ENCODE data around the gene ADAMTS17. TPM values are rescaled to one million over a fixed set of nuclear protein-coding genes. Genes with fewer than 3 reads are reported as not detected.

ADAMTS17 gene
- total RNA-seq, 1 experiment from 2014 or later: 1.5 TPM

- no peaks in the 10 kb centered on the region for H3K9me3 Mint-ChIP-seq (ENCODE audit: unreplicated experiment)
- Histone ChIP-seq H3K9me3 (no peaks in the 10 kb centered on the region), H3K4me1 (no peaks in the 10 kb centered on the region), H3K36me3 (ENCODE audit: control insufficient read depth, insufficient read depth, low read length) (no peaks in the 10 kb centered on the region), H3K4me3 (ENCODE audit: low read depth, low read length) (no peak overlapping the region), H3K27me3 (replicated peaks; ENCODE audit: control insufficient read depth, insufficient read depth, low read length) (no peaks in the 10 kb centered on the region)
- ChIA-PET CTCF (no interaction called here), POLR2A (no interaction called here)
- DNase-seq: no peak
- no peak overlapping the region for H3K27ac Mint-ChIP-seq (ENCODE audit: unreplicated experiment)
- no peaks in the 10 kb centered on the region for H3K36me3 Mint-ChIP-seq (ENCODE audit: insufficient read depth, unreplicated experiment)
- H3K4me3 Mint-ChIP-seq (ENCODE audit: unreplicated experiment): no peak overlapping the region
- H3K27me3 Mint-ChIP-seq (ENCODE audit: insufficient read depth, unreplicated experiment): no peaks in the 10 kb centered on the region
- TF ChIP-seq, protein P1, sequence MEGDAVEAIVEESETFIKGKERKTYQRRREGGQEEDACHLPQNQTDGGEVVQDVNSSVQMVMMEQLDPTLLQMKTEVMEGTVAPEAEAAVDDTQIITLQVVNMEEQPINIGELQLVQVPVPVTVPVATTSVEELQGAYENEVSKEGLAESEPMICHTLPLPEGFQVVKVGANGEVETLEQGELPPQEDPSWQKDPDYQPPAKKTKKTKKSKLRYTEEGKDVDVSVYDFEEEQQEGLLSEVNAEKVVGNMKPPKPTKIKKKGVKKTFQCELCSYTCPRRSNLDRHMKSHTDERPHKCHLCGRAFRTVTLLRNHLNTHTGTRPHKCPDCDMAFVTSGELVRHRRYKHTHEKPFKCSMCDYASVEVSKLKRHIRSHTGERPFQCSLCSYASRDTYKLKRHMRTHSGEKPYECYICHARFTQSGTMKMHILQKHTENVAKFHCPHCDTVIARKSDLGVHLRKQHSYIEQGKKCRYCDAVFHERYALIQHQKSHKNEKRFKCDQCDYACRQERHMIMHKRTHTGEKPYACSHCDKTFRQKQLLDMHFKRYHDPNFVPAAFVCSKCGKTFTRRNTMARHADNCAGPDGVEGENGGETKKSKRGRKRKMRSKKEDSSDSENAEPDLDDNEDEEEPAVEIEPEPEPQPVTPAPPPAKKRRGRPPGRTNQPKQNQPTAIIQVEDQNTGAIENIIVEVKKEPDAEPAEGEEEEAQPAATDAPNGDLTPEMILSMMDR (IDR thresholded peaks at IDR 0.05; ENCODE audit: insufficient read depth in 1 of 2, low read depth in 1 of 2, low read length in 1 of 2, severe bottlenecking in 1 of 2, unreplicated experiment in 1 of 2): no peak
- no peaks in the 10 kb centered on the region for H3K4me1 Mint-ChIP-seq (ENCODE audit: low read depth, unreplicated experiment)
- intact Hi-C loops (cut with micrococcal nuclease; ENCODE audit: unreplicated experiment): no loop called here
- no TSS peak for BruUV-seq (replicated peaks)
Observed at GRCh38 chr15:99974246-99974645, 367.5 kb downstream of the ADAMTS17 start.

- H3K27me3 Mint-ChIP-seq (ENCODE audit: insufficient read depth, unreplicated experiment): no peaks in the 10 kb centered on the region
- no peak overlapping the region for H3K4me3 ChIP-seq (ENCODE audit: low read depth, low read length)
- CTCF ChIA-PET: no interaction called here
- no peaks in the 10 kb centered on the region for H3K4me1 ChIP-seq
- no peak overlapping the region for H3K27ac Mint-ChIP-seq (ENCODE audit: unreplicated experiment)
- no peak overlapping the region for H3K4me3 Mint-ChIP-seq (ENCODE audit: unreplicated experiment)
- no peaks in the 10 kb centered on the region for H3K9me3 Mint-ChIP-seq (ENCODE audit: unreplicated experiment)
- H3K9me3 ChIP-seq: no peaks in the 10 kb centered on the region
- H3K36me3 Mint-ChIP-seq (ENCODE audit: insufficient read depth, unreplicated experiment): no peaks in the 10 kb centered on the region
- H3K36me3 ChIP-seq (ENCODE audit: control insufficient read depth, insufficient read depth, low read length): no peaks in the 10 kb centered on the region
- POLR2A ChIA-PET: no interaction called here
- no peaks in the 10 kb centered on the region for H3K4me1 Mint-ChIP-seq (ENCODE audit: low read depth, unreplicated experiment)
- intact Hi-C loops (cut with micrococcal nuclease; ENCODE audit: unreplicated experiment): no loop called here
- TF ChIP-seq, protein P1 (IDR thresholded peaks at IDR 0.05; ENCODE audit: insufficient read depth in 1 of 2, low read depth in 1 of 2, low read length in 1 of 2, severe bottlenecking in 1 of 2, unreplicated experiment in 1 of 2): no peak
- no peaks in the 10 kb centered on the region for H3K27me3 ChIP-seq (replicated peaks; ENCODE audit: control insufficient read depth, insufficient read depth, low read length)
- no TSS peak for BruUV-seq (replicated peaks)
- no peak for DNase-seq
Observed at GRCh38 chr15:99973351-99973750, 368.4 kb downstream of the ADAMTS17 start.

DNA sequence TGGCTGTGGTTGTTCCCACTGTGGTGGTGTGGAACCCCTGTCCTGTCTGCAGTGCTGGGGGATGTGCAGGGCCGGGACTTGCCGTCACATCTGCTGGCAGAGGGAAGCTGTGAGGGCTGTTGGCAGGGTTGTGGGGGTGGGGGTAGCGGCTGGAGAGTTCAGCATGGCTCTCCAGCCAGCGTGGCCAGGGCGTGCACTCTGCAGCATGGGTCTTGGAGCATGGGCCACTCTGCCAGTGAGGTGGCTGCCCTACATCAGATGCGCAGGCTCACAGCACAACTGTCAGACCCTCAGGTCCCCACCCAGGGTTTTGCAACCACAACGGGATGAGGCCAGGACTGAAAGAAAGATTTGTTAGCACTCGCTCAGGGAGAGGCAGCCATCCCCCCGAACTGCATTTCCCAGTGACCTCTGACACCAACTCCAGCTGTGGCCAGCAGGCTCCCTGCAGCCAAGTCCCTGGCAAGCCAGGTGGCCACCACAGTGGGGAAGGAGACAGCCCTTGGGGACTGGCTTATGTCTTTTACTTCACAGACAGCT is 370.8 kb downstream of the ADAMTS17 start:
- CTCF ChIA-PET: no interaction called here
- DNase-seq: no peak
- BruUV-seq (replicated peaks): no TSS peak

More for the DNA sequence above, 370.8 kb downstream of the ADAMTS17 start:
- H3K9me3 Mint-ChIP-seq (ENCODE audit: unreplicated experiment): no peaks in the 10 kb centered on the region
- no peaks in the 10 kb centered on the region for H3K4me1 ChIP-seq
- POLR2A ChIA-PET: no interaction called here
- H3K4me1 Mint-ChIP-seq (ENCODE audit: low read depth, unreplicated experiment): no peaks in the 10 kb centered on the region
- H3K27me3 Mint-ChIP-seq (ENCODE audit: insufficient read depth, unreplicated experiment): no peaks in the 10 kb centered on the region
- no peak overlapping the region for H3K27ac Mint-ChIP-seq (ENCODE audit: unreplicated experiment)
- TF ChIP-seq, protein P1 (IDR thresholded peaks at IDR 0.05; ENCODE audit: insufficient read depth in 1 of 2, low read depth in 1 of 2, low read length in 1 of 2, severe bottlenecking in 1 of 2, unreplicated experiment in 1 of 2): no peak
- H3K27me3 ChIP-seq (replicated peaks; ENCODE audit: control insufficient read depth, insufficient read depth, low read length): no peaks in the 10 kb centered on the region
- H3K4me3 Mint-ChIP-seq (ENCODE audit: unreplicated experiment): no peak overlapping the region
- H3K4me3 ChIP-seq (ENCODE audit: low read depth, low read length): no peak overlapping the region
- intact Hi-C loops (cut with micrococcal nuclease; ENCODE audit: unreplicated experiment): no loop called here
- no peaks in the 10 kb centered on the region for H3K9me3 ChIP-seq
- no peaks in the 10 kb centered on the region for H3K36me3 ChIP-seq (ENCODE audit: control insufficient read depth, insufficient read depth, low read length)
- no peaks in the 10 kb centered on the region for H3K36me3 Mint-ChIP-seq (ENCODE audit: insufficient read depth, unreplicated experiment)
